Measurements from ENCODE around the gene ST3GAL6.

The ST3GAL6 gene

GRCh38 chr3:98737301-98737700 lies 25.8 kb upstream of the ST3GAL6 start:
- no peak overlapping the region for H3K4me3 ChIP-seq (ENCODE audit: low read length)
- DNase-seq = no peak
- H3K4me2 ChIP-seq (ENCODE audit: low read depth, low read length) = peak overlapping the region; percentile 91
- no peak overlapping the region for H2AFZ ChIP-seq (ENCODE audit: low read length)
- no peaks in the 10 kb centered on the region for H3K9me2 ChIP-seq (replicated peaks; ENCODE audit: insufficient read depth, low read length)
- H3K27me3 ChIP-seq (replicated peaks; ENCODE audit: insufficient read depth, low read length) = no peaks in the 10 kb centered on the region
- peaks cover 69% of the 10 kb centered on the region for H3K4me1 ChIP-seq (ENCODE audit: low read length)
- no peak overlapping the region for H3K27ac ChIP-seq (ENCODE audit: low read length)
- H3F3A ChIP-seq (ENCODE audit: insufficient read depth, low read length) = peaks cover 47% of the 10 kb centered on the region
- H3K79me2 ChIP-seq (ENCODE audit: low read length) = peaks cover 100% of the 10 kb centered on the region
- no peak overlapping the region for H3K9ac ChIP-seq (ENCODE audit: low read length)
- H3K36me3 ChIP-seq (replicated peaks; ENCODE audit: insufficient read depth, low read length) = no peaks in the 10 kb centered on the region; the same call in 1 of the 2 replicates
- no peaks in the 10 kb centered on the region for H4K20me1 ChIP-seq (ENCODE audit: insufficient read depth, low read length)
- no peaks in the 10 kb centered on the region for H3K9me3 ChIP-seq (replicated peaks; ENCODE audit: insufficient read depth, low read length)
- TF ChIP-seq EZH2 (optimal IDR thresholded peaks at IDR 0.05; ENCODE audit: low read depth, low read length) = no peak
- no peak for TF ChIP-seq EZH2phosphoT487 (IDR thresholded peaks at IDR 0.05; ENCODE audit: low read length)
- no peak for TF ChIP-seq CTCF (IDR thresholded peaks at IDR 0.05; ENCODE audit: low read length)

DNA sequence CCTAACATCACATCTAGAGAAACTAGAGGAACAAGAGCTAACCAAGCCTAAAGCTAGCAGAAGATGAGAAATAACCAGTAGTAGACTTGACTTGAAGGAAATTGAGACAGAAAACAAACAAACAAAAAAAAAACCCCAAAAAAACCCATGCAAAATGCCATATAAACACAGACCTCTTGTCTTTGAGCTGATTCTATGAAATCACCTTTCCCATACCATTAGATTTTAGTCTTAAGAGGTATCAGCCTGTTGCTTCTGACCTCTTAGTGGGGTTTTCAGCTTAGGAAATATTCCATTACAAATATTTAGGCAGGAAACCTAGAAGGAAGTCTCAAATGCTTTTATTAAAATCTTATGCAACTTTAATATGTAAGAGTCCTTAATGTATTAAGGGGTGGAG lies 23.9 kb upstream of the ST3GAL6 start:
- H3K27me3 ChIP-seq (replicated peaks; ENCODE audit: insufficient read depth, low read length) = no peaks in the 10 kb centered on the region
- no peak overlapping the region for H3K9ac ChIP-seq (ENCODE audit: low read length)
- H3K4me3 ChIP-seq (ENCODE audit: low read length) = no peak overlapping the region
- H3K4me2 ChIP-seq (ENCODE audit: low read depth, low read length) = peak overlapping the region; percentile 9; the same call in 1 of the 2 replicates
- H3K36me3 ChIP-seq (replicated peaks; ENCODE audit: insufficient read depth, low read length) = no peaks in the 10 kb centered on the region; the same call in 1 of the 2 replicates
- no peaks in the 10 kb centered on the region for H3K9me2 ChIP-seq (replicated peaks; ENCODE audit: insufficient read depth, low read length)
- no peaks in the 10 kb centered on the region for H4K20me1 ChIP-seq (ENCODE audit: insufficient read depth, low read length)
- DNase-seq = no peak
- H2AFZ ChIP-seq (ENCODE audit: low read length) = no peak overlapping the region
- peaks cover 84% of the 10 kb centered on the region for H3K4me1 ChIP-seq (ENCODE audit: low read length)
- H3F3A ChIP-seq (ENCODE audit: insufficient read depth, low read length) = peaks cover 48% of the 10 kb centered on the region
- H3K79me2 ChIP-seq (ENCODE audit: low read length) = peaks cover 100% of the 10 kb centered on the region
- H3K27ac ChIP-seq (ENCODE audit: low read length) = peak overlapping the region; percentile 5; the same call in 1 of the 2 replicates
- no peaks in the 10 kb centered on the region for H3K9me3 ChIP-seq (replicated peaks; ENCODE audit: insufficient read depth, low read length)
- no peak for TF ChIP-seq CTCF (IDR thresholded peaks at IDR 0.05; ENCODE audit: low read length)
- TF ChIP-seq EZH2 (optimal IDR thresholded peaks at IDR 0.05; ENCODE audit: low read depth, low read length) = no peak
- no peak for TF ChIP-seq EZH2phosphoT487 (IDR thresholded peaks at IDR 0.05; ENCODE audit: low read length)

DNA sequence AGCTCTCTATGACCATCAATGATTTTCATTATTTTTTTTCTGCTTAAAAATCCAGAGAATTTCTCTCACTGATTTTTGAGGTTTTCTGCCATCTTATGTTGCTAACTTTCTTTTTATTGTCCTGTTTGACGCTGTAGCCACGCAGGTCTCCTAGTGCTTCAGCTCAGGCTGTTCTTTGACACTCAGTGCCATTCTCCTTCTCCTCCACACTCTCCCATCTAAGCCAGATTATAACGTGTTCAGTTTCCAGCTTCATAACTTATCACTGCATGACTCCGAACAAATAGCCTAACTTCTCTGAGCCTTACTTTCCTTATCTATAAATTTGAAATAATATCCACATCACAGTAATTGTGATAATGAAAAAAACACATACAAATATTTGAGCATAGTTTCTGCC lies 22.8 kb upstream of the ST3GAL6 start:
- Histone ChIP-seq H3K9me2 (replicated peaks; ENCODE audit: insufficient read depth, low read length) (no peaks in the 10 kb centered on the region), H3K27ac (ENCODE audit: low read length) (no peak overlapping the region), H3K4me2 (ENCODE audit: low read depth, low read length) (0 out of 2 replicates have a peak overlapping the region, but pooled peaks have one; percentile 15), H3K4me3 (ENCODE audit: low read length) (no peak overlapping the region), H4K20me1 (ENCODE audit: insufficient read depth, low read length) (no peaks in the 10 kb centered on the region), H3K9ac (ENCODE audit: low read length) (no peak overlapping the region), H2AFZ (ENCODE audit: low read length) (no peak overlapping the region), H3K79me2 (ENCODE audit: low read length) (peaks cover 97% of the 10 kb centered on the region), H3K27me3 (replicated peaks; ENCODE audit: insufficient read depth, low read length) (no peaks in the 10 kb centered on the region), H3K9me3 (replicated peaks; ENCODE audit: insufficient read depth, low read length) (no peaks in the 10 kb centered on the region), H3F3A (ENCODE audit: insufficient read depth, low read length) (peaks cover 46% of the 10 kb centered on the region), H3K36me3 (replicated peaks; ENCODE audit: insufficient read depth, low read length) (no peaks in the 10 kb centered on the region; the same call in 1 of the 2 replicates), H3K4me1 (ENCODE audit: low read length) (peaks cover 88% of the 10 kb centered on the region)
- TF ChIP-seq CTCF (IDR thresholded peaks at IDR 0.05; ENCODE audit: low read length) (no peak), EZH2phosphoT487 (IDR thresholded peaks at IDR 0.05; ENCODE audit: low read length) (no peak), EZH2 (optimal IDR thresholded peaks at IDR 0.05; ENCODE audit: low read depth, low read length) (no peak)
- no peak for DNase-seq

Measured in MM.1S (cell line).